Heart left ventricle (tissue), 13 donors: ENCODE measurements around the gene SHC3.

Source experiments
- POLR2A ChIP-seq, 2 donors: fragments of 450-650 bp; IDR thresholded peaks; one replicate each; pipeline ENCODE4 v1.6.1; 2017; ENCODE audit warnings: antibody characterized with exemption in 2 of 2, mild to moderate bottlenecking in 2 of 2, moderate library complexity in 2 of 2
- TF ChIP-seq, protein P1 (sequence below), 12 donors: fragments of 200-600 bp; sonication (generic) in 4 of 12; IDR thresholded peaks; one replicate each; pipeline versions ENCODE4 v1.5.0 to v1.8.0; 2018 to 2022; ENCODE audit warnings: antibody characterized with exemption in 12 of 12, mild to moderate bottlenecking in 5 of 12
- donor health status: ischemic (EF 13 %, LVEDD 7.1; RV severe dilation, severe dysfunction).
- donor health status: DM: no; HTN: yes; CAD: no.
- donor health status: DM: no; HTN: no; CAD: no.
- donor health status: ischemic (EF 25% LVEDD 6.9; RV normal size, moderate dysfunction).
- donor health status: ischemic (EF 25% LVEDD 5.7; RV mildly dilated, moderate dysfunction).
- donor health status: ischemic (EF 35%, LVEDD 5.7; RV mildly dilated, moderate dysfunction).
- donor health status: nonischemic (EF 11% LVEDD 7.7; RV severe dilation, severe dysfunction).
- donor health status: DM: yes; HTN: yes; CAD: no.
- donor health status: PGD.
- donor health status: ischemic (EF 29% LVEDD 5.4; RV normal size, mild dysfunction).
- donor health status: nonischemic (EF 23%, LVEDD 6.1; RV moderate dilation, normal function).

DNA sequence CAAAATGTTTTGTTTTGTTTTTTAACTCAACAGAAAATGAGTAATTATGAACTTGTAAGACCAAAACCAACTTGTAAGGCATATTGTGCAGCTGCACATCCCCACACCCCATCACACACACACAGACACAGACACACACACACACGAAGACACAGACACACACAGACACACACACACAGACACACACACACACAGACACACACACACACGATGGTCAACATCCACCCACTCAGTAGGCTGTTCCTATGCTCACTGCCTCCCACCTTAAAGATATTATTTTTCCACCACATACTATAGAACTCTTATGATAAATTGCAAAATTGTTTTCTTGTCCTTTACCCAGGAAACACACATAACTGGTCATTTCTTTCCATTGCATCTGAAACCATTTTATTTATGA is 6.2 kb downstream of the SHC3 start:
- TF ChIP-seq, protein P1, sequence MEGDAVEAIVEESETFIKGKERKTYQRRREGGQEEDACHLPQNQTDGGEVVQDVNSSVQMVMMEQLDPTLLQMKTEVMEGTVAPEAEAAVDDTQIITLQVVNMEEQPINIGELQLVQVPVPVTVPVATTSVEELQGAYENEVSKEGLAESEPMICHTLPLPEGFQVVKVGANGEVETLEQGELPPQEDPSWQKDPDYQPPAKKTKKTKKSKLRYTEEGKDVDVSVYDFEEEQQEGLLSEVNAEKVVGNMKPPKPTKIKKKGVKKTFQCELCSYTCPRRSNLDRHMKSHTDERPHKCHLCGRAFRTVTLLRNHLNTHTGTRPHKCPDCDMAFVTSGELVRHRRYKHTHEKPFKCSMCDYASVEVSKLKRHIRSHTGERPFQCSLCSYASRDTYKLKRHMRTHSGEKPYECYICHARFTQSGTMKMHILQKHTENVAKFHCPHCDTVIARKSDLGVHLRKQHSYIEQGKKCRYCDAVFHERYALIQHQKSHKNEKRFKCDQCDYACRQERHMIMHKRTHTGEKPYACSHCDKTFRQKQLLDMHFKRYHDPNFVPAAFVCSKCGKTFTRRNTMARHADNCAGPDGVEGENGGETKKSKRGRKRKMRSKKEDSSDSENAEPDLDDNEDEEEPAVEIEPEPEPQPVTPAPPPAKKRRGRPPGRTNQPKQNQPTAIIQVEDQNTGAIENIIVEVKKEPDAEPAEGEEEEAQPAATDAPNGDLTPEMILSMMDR (IDR thresholded peaks at IDR 0.05): no peak
- no peak for TF ChIP-seq POLR2A (IDR thresholded peaks at IDR 0.05)
